Prostate gland (tissue), 2 donors: Measurements from ENCODE around the gene RAB19. TPM values are rescaled to one million over a fixed set of nuclear protein-coding genes. Genes with fewer than 3 reads are reported as not detected.

Source experiments
- DNase-seq: peaks from one replicate; pipeline ENCODE4 v3.0.0-alpha.2; 2019; ENCODE audit warnings: low spot score
- H3K27ac ChIP-seq, 2 donors: fragments of 200-600 bp; sonication (generic); 2 replicates each; pipeline ENCODE4 v1.5.1; 2017 to 2019
- H3K27me3 ChIP-seq: fragments of 200-600 bp; sonication (generic); replicated peaks from 2 replicates; pipeline ENCODE4 v1.5.1; 2019; ENCODE audit not compliant: insufficient read depth
- H3K36me3 ChIP-seq, 2 donors: fragments of 200-600 bp; sonication (generic); 1 replicate in 1 of 2; 2 replicates in 1 of 2; pipeline versions ENCODE4 v1.5.1 to v1.8.1; 2017 to 2019
- H3K4me1 ChIP-seq: fragments of 200-600 bp; sonication (generic); replicated peaks from 2 replicates; pipeline ENCODE4 v1.5.1; 2019
- H3K4me3 ChIP-seq, 2 donors: fragments of 200-600 bp; sonication (generic); 2 replicates each; pipeline ENCODE4 v1.5.1; 2017 to 2019
- H3K9me3 ChIP-seq: fragments of 200-600 bp; sonication (generic); 2 replicates; pipeline ENCODE4 v1.5.1; 2017
- CTCF ChIP-seq, 4 experiments: fragments of 200-600 bp in 2 of 4; fragments of 450-650 bp in 2 of 4; sonication (generic) in 2 of 4; IDR thresholded peaks; 1 replicate in 3 of 4; 2 replicates in 1 of 4; pipeline ENCODE4 v1.5.1; 2016 to 2019; ENCODE audit warnings: antibody characterized with exemption in 4 of 4, mild to moderate bottlenecking in 2 of 4, moderate library complexity in 2 of 4
- POLR2A ChIP-seq: fragments of 450-650 bp; IDR thresholded peaks from one replicate; pipeline ENCODE4 v1.6.1; 2016; ENCODE audit warnings: antibody characterized with exemption, mild to moderate bottlenecking
- POLR2AphosphoS5 ChIP-seq: sonication (generic); formaldehyde crosslinking; IDR thresholded peaks from one replicate; pipeline ENCODE4 v1.6.1; 2017; ENCODE audit warnings: antibody characterized with exemption
- WGBS: methylation state at CpG from one replicate; pipeline ENCODE4 v1.1.5; 2018; 5-methylcytosine and 5-hydroxymethylcytosine counted together
- intact Hi-C: fragments of 100-400 bp; cut with DNase I; formaldehyde crosslinking; loops from one replicate; pipeline ENCODE4 v1.14.2; 2022
- total RNA-seq, 2 donors: library from RNA; depleted of rRNA; stranded (reverse); fragments of >200 nt; gene quantifications; one replicate each; pipeline ENCODE4 v1.1.0, GENCODE V29; 2016

RAB19 gene
- total RNA-seq, 2 donors from 2014 or later = 0.80 to 9.3 TPM

GRCh38 chr7:140455743-140456142 lies 51.9 kb downstream of the RAB19 start:
- Histone ChIP-seq H3K4me3 (no peak overlapping the region), H3K4me1 (no peaks in the 10 kb centered on the region), H3K27ac (no peak overlapping the region), H3K9me3 (no peaks in the 10 kb centered on the region), H3K27me3 (no peaks in the 10 kb centered on the region), H3K36me3 (peaks cover 0 to 7% of the 10 kb centered on the region in 2 donors)
- TF ChIP-seq POLR2A (no peak), POLR2AphosphoS5 (no peak), CTCF (IDR thresholded peaks at IDR 0.05) (no peak)
- 58% methylated on average over 4 of the region's 4 CpGs for WGBS
- DNase-seq = no peak
- intact Hi-C loops = no loop called here

GRCh38 chr7:140456551-140457051 lies 52.7 kb downstream of the RAB19 start:
- no peak overlapping the region for H3K27ac ChIP-seq
- WGBS = 74% methylated on average over 9 of the region's 9 CpGs
- no peak for DNase-seq
- H3K4me1 ChIP-seq = no peaks in the 10 kb centered on the region
- no peaks in the 10 kb centered on the region for H3K9me3 ChIP-seq
- no peaks in the 10 kb centered on the region for H3K27me3 ChIP-seq
- intact Hi-C loops = no loop called here
- H3K36me3 ChIP-seq = peaks cover 0 to 7% of the 10 kb centered on the region in 2 donors
- TF ChIP-seq POLR2AphosphoS5 = no peak
- H3K4me3 ChIP-seq = no peak overlapping the region

- no peak for DNase-seq
- Histone ChIP-seq H3K27me3 (no peaks in the 10 kb centered on the region), H3K9me3 (no peaks in the 10 kb centered on the region), H3K4me1 (no peaks in the 10 kb centered on the region), H3K36me3 (peaks cover 0 to 7% of the 10 kb centered on the region in 2 donors), H3K4me3 (no peak overlapping the region), H3K27ac (no peak overlapping the region)
- 87% methylated on average over 3 of the region's 3 CpGs for WGBS
- intact Hi-C loops = no loop called here
- TF ChIP-seq CTCF (IDR thresholded peaks at IDR 0.05) (no peak), POLR2A (no peak)
Observed at GRCh38 chr7:140458201-140458600, 54.3 kb downstream of the RAB19 start.

GRCh38 chr7:140458916-140459315 lies 55.1 kb downstream of the RAB19 start:
- Histone ChIP-seq H3K9me3 (no peaks in the 10 kb centered on the region), H3K4me1 (no peaks in the 10 kb centered on the region), H3K36me3 (peaks cover 0 to 7% of the 10 kb centered on the region in 2 donors), H3K27me3 (no peaks in the 10 kb centered on the region), H3K4me3 (no peak overlapping the region), H3K27ac (no peak overlapping the region)
- intact Hi-C loops = no loop called here
- no peak for DNase-seq
- WGBS = 85% methylated on average over 8 of the region's 8 CpGs
- TF ChIP-seq CTCF (IDR thresholded peaks at IDR 0.05) (no peak), POLR2AphosphoS5 (no peak), POLR2A (no peak)

- DNase-seq = no peak
- H3K4me3 ChIP-seq = no peak overlapping the region
- peaks cover 0 to 8% of the 10 kb centered on the region in 2 donors for H3K36me3 ChIP-seq
- WGBS = 100% methylated on average over 2 of the region's 2 CpGs
- TF ChIP-seq POLR2A (no peak), POLR2AphosphoS5 (no peak), CTCF (IDR thresholded peaks at IDR 0.05) (no peak)
- no peaks in the 10 kb centered on the region for H3K27me3 ChIP-seq
- H3K4me1 ChIP-seq = no peaks in the 10 kb centered on the region
- H3K9me3 ChIP-seq = no peaks in the 10 kb centered on the region
- intact Hi-C loops = no loop called here
- H3K27ac ChIP-seq = no peak overlapping the region
Observed at GRCh38 chr7:140463111-140463510, 59.3 kb downstream of the RAB19 start.
